ENCODE measurements around the gene HLA-C. TPM values are rescaled to one million over a fixed set of nuclear protein-coding genes. Genes with fewer than 3 reads are reported as not detected.

HLA-C gene
- total RNA-seq: 203 and 285 TPM in 2 replicates

GRCh38 chr6:31271641-31272357 lies at the start of gene HLA-C:
TSS of gene HLA-C (minus strand) at chr6:31272092. CDS start at chr6:31272071, 21 bp downstream.
- Histone ChIP-seq H3K36me3 (ENCODE audit: control insufficient read depth, insufficient read depth, low read length) (peaks cover 8% of the 10 kb centered on the region), H3K4me3 (ENCODE audit: low read depth, low read length) (peak within 1 kb of the TSS; percentile 75), H3K27me3 (ENCODE audit: control insufficient read depth, insufficient read depth, low read length) (no peaks in the 10 kb centered on the region)
- TF ChIP-seq CTCF (IDR thresholded peaks at IDR 0.05; ENCODE audit: insufficient read depth, low read length, severe bottlenecking): peak; percentile 8
- DNase-seq (ENCODE audit: low read depth): peak; percentile 95
- FAIRE-seq: no peak

GRCh38 chr6:31321005-31321707 lies 49.3 kb upstream of the HLA-C start:
- Histone ChIP-seq H3K36me3 (ENCODE audit: control insufficient read depth, insufficient read depth, low read length) (no peaks in the 10 kb centered on the region), H3K27me3 (ENCODE audit: control insufficient read depth, insufficient read depth, low read length) (peaks cover 1% of the 10 kb centered on the region), H3K4me3 (ENCODE audit: low read depth, low read length) (no peak overlapping the region)
- no peak for FAIRE-seq
- no peak for DNase-seq (ENCODE audit: low read depth)
- no peak for TF ChIP-seq CTCF (IDR thresholded peaks at IDR 0.05; ENCODE audit: insufficient read depth, low read length, severe bottlenecking)

GRCh38 chr6:31317036-31317435 lies 45.1 kb upstream of the HLA-C start:
- TF ChIP-seq CTCF (IDR thresholded peaks at IDR 0.05; ENCODE audit: insufficient read depth, low read length, severe bottlenecking): no peak
- Histone ChIP-seq H3K36me3 (ENCODE audit: control insufficient read depth, insufficient read depth, low read length) (no peaks in the 10 kb centered on the region), H3K27me3 (ENCODE audit: control insufficient read depth, insufficient read depth, low read length) (peaks cover 1% of the 10 kb centered on the region), H3K4me3 (ENCODE audit: low read depth, low read length) (no peak overlapping the region)
- DNase-seq (ENCODE audit: low read depth) (no peak), FAIRE-seq (no peak)

GRCh38 chr6:31309641-31310040 lies 37.7 kb upstream of the HLA-C start:
- peaks cover 13% of the 10 kb centered on the region for H3K27me3 ChIP-seq (ENCODE audit: control insufficient read depth, insufficient read depth, low read length)
- no peak for FAIRE-seq
- TF ChIP-seq CTCF (IDR thresholded peaks at IDR 0.05; ENCODE audit: insufficient read depth, low read length, severe bottlenecking): no peak
- H3K4me3 ChIP-seq (ENCODE audit: low read depth, low read length): no peak overlapping the region
- DNase-seq (ENCODE audit: low read depth): no peak
- H3K36me3 ChIP-seq (ENCODE audit: control insufficient read depth, insufficient read depth, low read length): no peaks in the 10 kb centered on the region

- H3K27me3 ChIP-seq (ENCODE audit: control insufficient read depth, insufficient read depth, low read length): peaks cover 13% of the 10 kb centered on the region
- FAIRE-seq: no peak
- no peak overlapping the region for H3K4me3 ChIP-seq (ENCODE audit: low read depth, low read length)
- no peaks in the 10 kb centered on the region for H3K36me3 ChIP-seq (ENCODE audit: control insufficient read depth, insufficient read depth, low read length)
- no peak for TF ChIP-seq CTCF (IDR thresholded peaks at IDR 0.05; ENCODE audit: insufficient read depth, low read length, severe bottlenecking)
- no peak for DNase-seq (ENCODE audit: low read depth)
Observed at GRCh38 chr6:31308845-31309175, 36.9 kb upstream of the HLA-C start.

Data from bronchial epithelial cell (primary cell).